GM19193 (cell line): ENCODE results near the gene TLR7.

Experiments used
- POLR2A ChIP-seq: IDR thresholded peaks from 4 replicates; pipeline ENCODE4 v1.6.1; 2011; ENCODE audit not compliant: insufficient read depth, insufficient read length; ENCODE audit errors: extremely low read depth

TLR7 gene

GRCh38 chrX:12903646-12904045 lies 36.8 kb downstream of the TLR7 start:
- no peak for TF ChIP-seq POLR2A

DNA sequence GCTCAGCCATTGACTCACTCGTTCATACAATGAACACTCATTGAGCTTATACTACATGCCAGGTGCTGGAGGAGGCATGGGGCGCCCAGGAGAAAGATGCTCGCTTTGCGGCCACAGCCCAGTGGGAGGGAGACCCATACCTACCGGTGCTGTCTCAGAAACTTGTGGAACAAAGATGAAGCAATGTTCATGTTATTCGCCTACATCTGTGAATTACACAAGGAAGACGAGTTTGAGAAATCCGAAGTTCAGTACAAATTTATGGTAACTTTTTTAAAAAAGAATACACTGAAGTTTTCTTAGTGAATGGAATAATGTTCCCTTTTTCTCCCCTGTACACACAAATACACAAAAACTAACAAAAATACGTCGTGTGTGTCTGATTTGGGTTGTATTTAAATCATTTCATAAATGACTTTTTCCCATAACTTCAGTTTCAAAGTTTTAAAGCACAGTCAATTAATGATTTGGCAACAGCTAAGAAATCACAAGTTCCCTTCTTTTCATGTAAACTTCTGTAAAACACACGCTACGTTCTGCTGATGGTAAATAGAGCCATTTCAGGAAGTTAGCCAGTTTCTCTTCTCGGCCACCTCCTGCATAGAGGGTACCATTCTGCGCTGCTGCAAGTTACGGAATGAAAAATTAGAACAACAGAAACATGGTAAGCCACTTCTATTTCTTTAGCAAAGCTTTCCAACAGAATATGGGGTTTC lies 39.3 kb downstream of the TLR7 start, which contains the start of gene TLR8:
TLR8 (plus strand) TSS at position 575 of the 716 bp plus-strand sequence; CDS start at position 662, 87 bp downstream.
- no peak for TF ChIP-seq POLR2A

- TF ChIP-seq POLR2A = no peak
Measured at GRCh38 chrX:12910423-12911121, 43.7 kb downstream of the TLR7 start.

GRCh38 chrX:12911122-12911470 lies 44.2 kb downstream of the TLR7 start:
- TF ChIP-seq POLR2A = no peak

- no peak for TF ChIP-seq POLR2A
Measured at GRCh38 chrX:12912791-12913482, 46.1 kb downstream of the TLR7 start.

- no peak for TF ChIP-seq POLR2A
Measured at GRCh38 chrX:12917753-12918152, 50.9 kb downstream of the TLR7 start.

DNA sequence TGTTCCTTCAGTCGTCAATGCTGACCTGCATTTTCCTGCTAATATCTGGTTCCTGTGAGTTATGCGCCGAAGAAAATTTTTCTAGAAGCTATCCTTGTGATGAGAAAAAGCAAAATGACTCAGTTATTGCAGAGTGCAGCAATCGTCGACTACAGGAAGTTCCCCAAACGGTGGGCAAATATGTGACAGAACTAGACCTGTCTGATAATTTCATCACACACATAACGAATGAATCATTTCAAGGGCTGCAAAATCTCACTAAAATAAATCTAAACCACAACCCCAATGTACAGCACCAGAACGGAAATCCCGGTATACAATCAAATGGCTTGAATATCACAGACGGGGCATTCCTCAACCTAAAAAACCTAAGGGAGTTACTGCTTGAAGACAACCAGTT lies 52.2 kb downstream of the TLR7 start:
- no peak for TF ChIP-seq POLR2A

GRCh38 chrX:12919620-12920019 lies 52.7 kb downstream of the TLR7 start:
- TF ChIP-seq POLR2A = no peak

DNA sequence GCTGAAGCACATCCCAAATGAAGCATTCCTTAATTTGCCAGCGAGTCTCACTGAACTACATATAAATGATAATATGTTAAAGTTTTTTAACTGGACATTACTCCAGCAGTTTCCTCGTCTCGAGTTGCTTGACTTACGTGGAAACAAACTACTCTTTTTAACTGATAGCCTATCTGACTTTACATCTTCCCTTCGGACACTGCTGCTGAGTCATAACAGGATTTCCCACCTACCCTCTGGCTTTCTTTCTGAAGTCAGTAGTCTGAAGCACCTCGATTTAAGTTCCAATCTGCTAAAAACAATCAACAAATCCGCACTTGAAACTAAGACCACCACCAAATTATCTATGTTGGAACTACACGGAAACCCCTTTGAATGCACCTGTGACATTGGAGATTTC lies 54.1 kb downstream of the TLR7 start:
- TF ChIP-seq POLR2A = no peak

GRCh38 chrX:12921886-12922598 lies 55.2 kb downstream of the TLR7 start:
- TF ChIP-seq POLR2A = no peak

DNA sequence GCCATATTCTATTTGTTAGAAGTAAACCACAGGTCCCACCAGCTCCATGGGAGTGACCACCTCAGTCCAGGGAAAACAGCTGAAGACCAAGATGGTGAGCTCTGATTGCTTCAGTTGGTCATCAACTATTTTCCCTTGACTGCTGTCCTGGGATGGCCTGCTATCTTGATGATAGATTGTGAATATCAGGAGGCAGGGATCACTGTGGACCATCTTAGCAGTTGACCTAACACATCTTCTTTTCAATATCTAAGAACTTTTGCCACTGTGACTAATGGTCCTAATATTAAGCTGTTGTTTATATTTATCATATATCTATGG lies 55.7 kb downstream of the TLR7 start:
- TF ChIP-seq POLR2A = no peak

DNA sequence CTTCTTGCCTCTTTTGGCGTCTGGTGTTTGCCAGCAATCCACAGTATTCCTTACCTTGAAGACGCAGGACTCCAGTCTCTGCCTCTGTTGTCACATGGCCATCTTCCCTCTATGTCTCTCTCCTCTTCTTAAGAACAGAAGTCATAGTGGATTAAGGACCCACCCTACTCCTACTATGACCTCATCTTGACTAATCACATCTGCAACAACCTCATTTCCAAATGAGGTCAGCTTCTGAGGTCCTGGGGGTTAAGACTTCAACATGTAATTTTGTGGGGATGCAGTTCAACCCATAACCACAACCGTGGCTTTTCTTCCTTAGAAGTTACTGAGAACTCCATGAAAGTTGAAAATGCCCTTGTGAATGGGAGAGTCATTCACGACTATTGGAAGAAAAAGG lies 62.8 kb downstream of the TLR7 start:
- no peak for TF ChIP-seq POLR2A

- no peak for TF ChIP-seq POLR2A
Measured at GRCh38 chrX:12930150-12930549, 63.3 kb downstream of the TLR7 start.

DNA sequence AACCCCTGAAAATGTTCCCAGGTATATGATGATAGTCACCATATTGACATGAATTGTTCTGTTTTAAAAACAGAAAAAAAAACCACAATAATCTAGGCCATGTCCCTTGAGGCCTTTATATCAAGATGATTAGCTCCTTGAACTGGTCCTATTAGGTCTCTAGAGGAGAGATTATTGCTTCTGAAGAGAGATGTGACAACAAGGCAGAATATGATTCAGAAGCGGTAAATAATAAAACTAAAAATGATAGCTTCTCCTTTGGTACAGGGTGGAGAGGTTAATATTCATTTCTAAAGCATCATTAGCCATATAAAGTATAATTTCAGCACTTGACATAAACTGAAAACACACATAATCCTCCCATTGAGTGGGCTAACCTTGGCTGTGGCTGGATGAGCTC lies 65.4 kb downstream of the TLR7 start:
- no peak for TF ChIP-seq POLR2A

DNA sequence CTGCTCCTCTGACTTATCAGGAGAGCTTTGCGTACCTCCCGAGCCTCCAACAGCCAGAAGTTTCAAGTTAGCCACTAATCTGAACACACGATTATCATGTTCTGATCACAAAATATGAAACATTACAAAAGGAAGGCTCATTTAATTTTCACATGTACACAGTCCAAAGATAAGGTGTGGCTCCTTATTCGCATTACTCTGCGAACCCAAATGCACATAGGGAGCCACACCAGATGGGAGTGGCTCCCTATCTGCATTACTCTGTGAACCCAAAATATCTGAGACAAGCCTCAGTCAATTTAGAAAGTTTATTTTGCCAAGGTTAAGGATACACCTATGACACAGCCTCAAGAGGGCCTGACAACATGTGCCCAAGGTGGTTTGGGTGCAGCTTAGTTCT lies 68.0 kb downstream of the TLR7 start:
- TF ChIP-seq POLR2A = no peak
